Measurements from ENCODE around the gene PLEKHD1.
A peak's percentile ranks its signal among the peaks of the same experiment; 100 is the strongest.

PLEKHD1 gene

DNA sequence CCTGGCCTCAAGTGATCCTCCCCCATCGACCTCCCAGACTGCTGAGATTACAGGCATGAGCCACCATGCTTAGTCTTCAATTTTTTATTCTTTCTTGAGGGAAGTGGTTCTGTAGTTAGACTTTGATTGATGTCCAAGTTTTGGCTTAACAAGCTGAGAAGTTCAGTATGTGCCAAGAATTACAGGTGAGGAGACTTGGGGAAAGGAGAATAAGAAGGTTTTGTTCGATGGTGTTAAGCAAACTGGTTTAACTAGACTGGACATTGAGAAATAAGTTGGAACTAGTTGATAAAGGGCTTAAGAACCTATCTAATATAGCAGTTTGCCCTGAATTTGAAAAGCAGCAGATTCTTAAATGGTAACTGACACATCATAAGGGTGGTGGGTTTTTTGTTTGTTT is 32.6 kb upstream of the PLEKHD1 start:
- H3K4me3 ChIP-seq (ENCODE audit: low read depth in 1 of 2, low read length in 1 of 2): no peak overlapping the region
- H3K27me3 ChIP-seq: no peaks in the 10 kb centered on the region
- H3K9me3 ChIP-seq: no peaks in the 10 kb centered on the region
- no peaks in the 10 kb centered on the region for H3K4me1 ChIP-seq (ENCODE audit: control insufficient read depth in 1 of 2, insufficient read depth in 1 of 2, low read depth in 1 of 2, low read length in 1 of 2)
- TF ChIP-seq, protein P1, sequence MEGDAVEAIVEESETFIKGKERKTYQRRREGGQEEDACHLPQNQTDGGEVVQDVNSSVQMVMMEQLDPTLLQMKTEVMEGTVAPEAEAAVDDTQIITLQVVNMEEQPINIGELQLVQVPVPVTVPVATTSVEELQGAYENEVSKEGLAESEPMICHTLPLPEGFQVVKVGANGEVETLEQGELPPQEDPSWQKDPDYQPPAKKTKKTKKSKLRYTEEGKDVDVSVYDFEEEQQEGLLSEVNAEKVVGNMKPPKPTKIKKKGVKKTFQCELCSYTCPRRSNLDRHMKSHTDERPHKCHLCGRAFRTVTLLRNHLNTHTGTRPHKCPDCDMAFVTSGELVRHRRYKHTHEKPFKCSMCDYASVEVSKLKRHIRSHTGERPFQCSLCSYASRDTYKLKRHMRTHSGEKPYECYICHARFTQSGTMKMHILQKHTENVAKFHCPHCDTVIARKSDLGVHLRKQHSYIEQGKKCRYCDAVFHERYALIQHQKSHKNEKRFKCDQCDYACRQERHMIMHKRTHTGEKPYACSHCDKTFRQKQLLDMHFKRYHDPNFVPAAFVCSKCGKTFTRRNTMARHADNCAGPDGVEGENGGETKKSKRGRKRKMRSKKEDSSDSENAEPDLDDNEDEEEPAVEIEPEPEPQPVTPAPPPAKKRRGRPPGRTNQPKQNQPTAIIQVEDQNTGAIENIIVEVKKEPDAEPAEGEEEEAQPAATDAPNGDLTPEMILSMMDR (IDR thresholded peaks at IDR 0.05): no peak
- peaks cover 34% of the 10 kb centered on the region for H3K36me3 ChIP-seq
- H3K27ac ChIP-seq: no peak overlapping the region

DNA sequence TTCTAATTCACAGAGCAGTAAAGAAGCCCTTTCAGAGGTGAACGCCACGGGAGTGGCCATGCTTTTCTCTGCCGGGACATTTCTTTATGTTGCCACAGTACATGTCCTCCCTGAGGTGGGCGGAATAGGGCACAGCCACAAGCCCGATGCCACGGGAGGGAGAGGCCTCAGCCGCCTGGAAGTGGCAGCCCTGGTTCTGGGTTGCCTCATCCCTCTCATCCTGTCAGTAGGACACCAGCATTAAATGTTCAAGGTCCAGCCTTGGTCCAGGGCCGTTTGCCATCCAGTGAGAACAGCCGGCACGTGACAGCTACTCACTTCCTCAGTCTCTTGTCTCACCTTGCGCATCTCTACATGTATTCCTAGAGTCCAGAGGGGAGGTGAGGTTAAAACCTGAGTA is 26.2 kb upstream of the PLEKHD1 start:
- H3K4me3 ChIP-seq (ENCODE audit: low read depth in 1 of 2, low read length in 1 of 2): no peak overlapping the region
- TF ChIP-seq, protein P1 (IDR thresholded peaks at IDR 0.05): no peak
- H3K27me3 ChIP-seq: no peaks in the 10 kb centered on the region
- no peaks in the 10 kb centered on the region for H3K9me3 ChIP-seq
- H3K4me1 ChIP-seq (ENCODE audit: control insufficient read depth in 1 of 2, insufficient read depth in 1 of 2, low read depth in 1 of 2, low read length in 1 of 2): no peaks in the 10 kb centered on the region
- H3K36me3 ChIP-seq: peaks cover 75% of the 10 kb centered on the region
- no peak overlapping the region for H3K27ac ChIP-seq

DNA sequence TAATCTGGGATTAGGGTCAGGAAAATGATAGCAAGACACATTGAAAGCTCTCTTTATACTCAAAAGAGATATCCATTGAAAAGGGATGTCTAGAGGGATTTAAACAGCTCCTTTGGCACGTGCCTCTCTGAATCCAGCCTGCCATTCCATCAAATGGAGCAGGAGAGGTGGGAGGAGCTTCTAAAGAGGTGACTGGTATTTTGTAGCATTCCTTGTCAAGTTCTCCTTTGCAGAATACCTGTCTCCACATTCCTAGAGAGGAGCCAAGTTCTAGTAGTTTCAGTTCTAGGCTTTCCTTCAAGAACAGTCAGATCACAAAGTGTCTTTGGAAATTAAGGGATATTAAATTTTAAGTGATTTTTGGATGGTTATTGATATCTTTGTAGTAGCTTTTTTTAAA is 25.4 kb upstream of the PLEKHD1 start:
- TF ChIP-seq, protein P1 (IDR thresholded peaks at IDR 0.05): no peak
- H3K4me3 ChIP-seq (ENCODE audit: low read depth in 1 of 2, low read length in 1 of 2): no peak overlapping the region
- no peaks in the 10 kb centered on the region for H3K27me3 ChIP-seq
- no peaks in the 10 kb centered on the region for H3K4me1 ChIP-seq (ENCODE audit: control insufficient read depth in 1 of 2, insufficient read depth in 1 of 2, low read depth in 1 of 2, low read length in 1 of 2)
- no peaks in the 10 kb centered on the region for H3K9me3 ChIP-seq
- peaks cover 70% of the 10 kb centered on the region for H3K36me3 ChIP-seq
- no peak overlapping the region for H3K27ac ChIP-seq

DNA sequence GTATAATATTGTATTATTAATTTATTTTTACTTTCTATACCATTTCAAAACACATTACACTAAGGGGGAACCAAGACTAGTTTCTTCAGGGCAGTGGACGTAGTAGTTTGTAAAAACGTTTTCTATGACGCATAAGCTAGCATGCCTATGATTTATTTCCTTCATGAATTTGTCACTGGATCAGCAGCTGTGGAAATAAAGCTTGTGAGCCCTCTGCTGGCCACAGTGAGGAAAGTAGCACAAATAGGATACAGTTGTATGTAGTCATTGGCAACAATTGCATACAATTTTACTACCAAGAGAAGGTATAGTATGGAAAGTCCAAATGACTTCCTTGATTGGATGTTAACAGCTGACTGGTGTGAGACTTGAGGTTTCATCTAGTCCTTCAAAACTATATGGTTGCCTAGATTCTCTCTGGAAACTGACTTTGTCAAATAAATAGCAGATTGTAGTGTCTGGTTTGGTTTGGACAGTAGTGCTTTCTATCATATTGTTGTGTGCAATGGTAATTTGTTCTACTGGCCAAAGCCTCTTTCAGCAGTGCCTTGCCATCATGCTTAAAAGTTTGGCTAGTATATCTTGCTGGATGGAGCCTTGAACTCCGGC is 24.3 kb upstream of the PLEKHD1 start:
- TF ChIP-seq, protein P1 (IDR thresholded peaks at IDR 0.05): peak; percentile 45
- Histone ChIP-seq H3K27me3 (no peaks in the 10 kb centered on the region), H3K27ac (no peak overlapping the region), H3K4me1 (ENCODE audit: control insufficient read depth in 1 of 2, insufficient read depth in 1 of 2, low read depth in 1 of 2, low read length in 1 of 2) (no peaks in the 10 kb centered on the region), H3K9me3 (no peaks in the 10 kb centered on the region), H3K36me3 (peaks cover 62% of the 10 kb centered on the region), H3K4me3 (ENCODE audit: low read depth in 1 of 2, low read length in 1 of 2) (no peak overlapping the region)

DNA sequence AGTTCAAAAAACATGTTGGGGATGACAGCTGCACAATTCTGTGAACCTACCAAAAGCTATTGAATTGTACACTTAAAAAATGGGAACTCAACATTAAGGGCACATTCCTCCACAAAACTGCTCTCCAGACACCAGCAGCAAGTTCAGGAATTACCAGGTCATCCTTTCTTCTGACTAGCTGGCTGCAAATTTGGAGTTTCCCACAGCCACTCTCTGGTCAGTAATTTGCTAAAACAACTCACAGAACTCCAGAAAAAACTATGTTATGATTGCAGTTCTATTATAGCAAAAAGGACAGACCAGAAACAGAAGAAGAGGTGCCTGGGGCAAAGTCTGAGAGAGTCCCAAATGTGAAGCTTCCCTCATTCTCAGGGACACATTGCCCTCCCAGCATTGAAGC is 20.1 kb upstream of the PLEKHD1 start:
- H3K27me3 ChIP-seq: no peaks in the 10 kb centered on the region
- TF ChIP-seq, protein P1 (IDR thresholded peaks at IDR 0.05): no peak
- H3K4me1 ChIP-seq (ENCODE audit: control insufficient read depth in 1 of 2, insufficient read depth in 1 of 2, low read depth in 1 of 2, low read length in 1 of 2): peaks cover 13 to 18% of the 10 kb centered on the region in 2 experiments
- H3K36me3 ChIP-seq: peaks cover 22% of the 10 kb centered on the region
- H3K9me3 ChIP-seq: no peaks in the 10 kb centered on the region
- no peak overlapping the region for H3K27ac ChIP-seq
- H3K4me3 ChIP-seq (ENCODE audit: low read depth in 1 of 2, low read length in 1 of 2): no peak overlapping the region
